ENCODE results near the gene FRA10AC1.

The FRA10AC1 gene, protein sequence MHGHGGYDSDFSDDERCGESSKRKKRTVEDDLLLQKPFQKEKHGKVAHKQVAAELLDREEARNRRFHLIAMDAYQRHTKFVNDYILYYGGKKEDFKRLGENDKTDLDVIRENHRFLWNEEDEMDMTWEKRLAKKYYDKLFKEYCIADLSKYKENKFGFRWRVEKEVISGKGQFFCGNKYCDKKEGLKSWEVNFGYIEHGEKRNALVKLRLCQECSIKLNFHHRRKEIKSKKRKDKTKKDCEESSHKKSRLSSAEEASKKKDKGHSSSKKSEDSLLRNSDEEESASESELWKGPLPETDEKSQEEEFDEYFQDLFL

DNA sequence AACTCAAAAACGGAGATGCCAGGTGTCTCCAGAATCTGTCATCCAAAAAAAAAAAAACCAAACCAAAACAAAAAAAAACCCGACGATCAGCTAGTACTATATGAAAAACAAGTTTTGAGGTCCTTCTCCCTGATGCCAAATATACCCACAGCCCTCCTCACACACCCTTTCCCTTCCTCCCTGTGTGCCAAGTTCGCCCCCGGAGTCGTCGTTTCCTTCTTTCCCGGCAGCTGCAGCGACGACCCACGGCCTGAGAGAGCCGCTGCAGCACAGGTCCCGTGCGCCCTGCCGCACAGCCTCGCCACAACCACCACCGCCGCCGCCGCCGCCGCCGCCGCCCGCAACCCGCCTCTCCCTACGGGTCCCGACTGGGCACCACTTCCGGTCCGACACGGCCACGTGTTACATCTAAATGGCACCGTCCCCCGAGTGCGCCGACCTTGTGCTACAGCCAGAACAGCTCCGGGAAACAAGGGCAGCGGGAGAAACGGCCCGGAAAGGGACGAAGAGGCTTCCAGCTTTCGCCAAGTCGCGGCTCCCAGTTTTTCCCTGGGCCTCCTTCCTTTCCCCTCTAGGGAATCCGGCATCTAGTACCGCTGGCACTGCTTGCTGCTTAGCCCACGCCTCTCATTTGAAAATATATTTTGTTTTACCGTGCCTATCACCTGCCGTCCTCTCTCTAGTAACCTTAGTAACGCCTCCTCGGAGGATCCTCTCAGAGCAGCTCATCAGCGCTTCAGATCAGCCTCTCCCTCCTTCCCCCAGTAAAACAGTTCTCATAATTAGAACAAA lies at the start of gene FRA10AC1:
FRA10AC1 (minus strand) TSS at position 383 of the 792 bp plus-strand sequence. CDS start 2,486 bp downstream, outside the sequence.
- DNase-seq (ENCODE audit: low read depth in 1 of 2, low spot score in 1 of 2), result peak; percentile 78 to 83

DNA sequence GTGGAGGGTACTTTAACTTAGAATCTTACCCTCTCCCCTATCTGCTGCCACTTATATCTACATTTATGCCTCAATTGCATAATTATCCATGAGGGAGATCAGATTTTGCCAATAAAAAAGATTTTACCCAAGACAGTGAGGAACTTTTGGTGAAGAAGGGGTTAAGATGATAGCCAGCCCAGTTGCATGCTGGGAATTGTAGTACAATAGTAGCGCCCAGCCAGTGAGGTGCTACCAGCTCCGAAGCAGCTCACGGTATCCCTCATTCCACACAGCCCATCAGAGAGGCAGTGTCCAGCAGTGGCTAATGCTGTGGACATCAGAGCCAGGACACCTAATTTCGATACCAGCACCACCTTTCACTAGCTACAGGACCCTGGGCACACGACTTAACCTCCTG lies 49.4 kb upstream of the FRA10AC1 start:
- DNase-seq (ENCODE audit: low read depth in 1 of 2, low spot score in 1 of 2), result no peak

DNA sequence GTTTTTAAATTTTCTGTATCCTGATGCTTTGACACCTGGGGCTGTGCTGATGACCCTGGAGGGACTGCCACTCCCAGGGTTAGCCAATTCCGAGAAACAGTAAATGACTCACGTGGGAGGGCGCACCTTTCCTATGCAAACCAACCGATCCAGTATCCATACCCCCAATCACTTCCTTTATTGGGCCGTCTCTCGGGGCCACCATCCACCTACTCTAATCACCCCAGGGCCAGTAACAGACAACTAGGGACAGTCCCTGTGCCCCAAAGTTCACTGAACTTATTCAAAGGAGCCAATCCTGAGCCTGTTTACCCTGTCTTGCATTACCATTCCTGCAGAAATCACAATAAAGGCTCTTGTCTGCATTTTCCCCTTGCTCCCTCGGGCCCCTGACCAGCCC lies 48.7 kb upstream of the FRA10AC1 start:
- no peak for DNase-seq (ENCODE audit: low read depth in 1 of 2, low spot score in 1 of 2)

DNA sequence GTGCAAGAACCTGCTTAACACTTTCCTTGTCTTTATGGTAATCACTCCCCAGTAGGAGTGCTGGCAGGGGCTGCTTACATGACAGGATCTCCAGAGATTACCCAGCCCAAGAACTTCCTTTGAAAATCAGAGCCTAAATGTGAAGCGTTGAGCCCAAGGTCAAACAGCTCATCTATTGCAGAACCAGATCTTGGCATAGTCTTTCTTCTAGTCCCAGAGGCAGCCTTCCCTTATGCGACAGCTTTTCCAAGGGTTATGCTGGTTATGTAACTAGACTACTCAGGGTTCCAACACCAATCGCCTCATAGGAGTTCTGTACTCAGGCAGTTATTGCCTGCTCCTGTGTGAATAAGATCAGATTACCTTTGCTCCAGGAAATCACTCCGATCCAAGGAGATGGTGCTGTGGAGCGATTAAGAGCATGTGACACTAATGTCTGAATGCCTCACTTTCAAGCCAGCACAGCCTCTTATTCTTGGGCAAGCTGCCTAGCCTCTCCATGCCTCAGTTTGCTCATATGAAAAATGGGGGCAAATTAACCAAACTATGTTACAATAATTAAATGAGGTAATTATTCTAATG lies 46.9 kb upstream of the FRA10AC1 start:
- DNase-seq (ENCODE audit: low read depth in 1 of 2, low spot score in 1 of 2), result no peak

DNA sequence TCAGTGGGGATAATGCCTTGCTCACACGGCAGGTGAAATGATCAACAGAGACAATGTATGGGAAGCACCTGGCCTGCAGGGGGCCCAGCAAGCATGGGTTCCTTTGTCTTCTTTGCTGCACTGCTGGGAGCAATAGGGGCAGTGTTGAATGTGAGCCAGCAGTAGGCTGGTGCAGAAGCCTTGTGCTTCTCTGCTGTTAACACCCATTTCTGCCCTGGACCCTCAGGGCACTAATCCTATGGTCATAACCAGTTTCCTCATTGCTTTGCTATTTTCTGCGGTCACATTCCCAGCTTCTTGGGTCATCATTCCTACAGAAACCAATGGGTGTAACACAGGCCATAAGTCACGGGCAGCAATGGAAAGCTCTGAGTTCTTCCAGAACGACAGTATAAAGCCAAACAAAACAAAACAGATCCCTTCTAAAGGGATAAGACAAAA lies 44.5 kb upstream of the FRA10AC1 start:
- DNase-seq (ENCODE audit: low read depth in 1 of 2, low spot score in 1 of 2), result no peak

DNA sequence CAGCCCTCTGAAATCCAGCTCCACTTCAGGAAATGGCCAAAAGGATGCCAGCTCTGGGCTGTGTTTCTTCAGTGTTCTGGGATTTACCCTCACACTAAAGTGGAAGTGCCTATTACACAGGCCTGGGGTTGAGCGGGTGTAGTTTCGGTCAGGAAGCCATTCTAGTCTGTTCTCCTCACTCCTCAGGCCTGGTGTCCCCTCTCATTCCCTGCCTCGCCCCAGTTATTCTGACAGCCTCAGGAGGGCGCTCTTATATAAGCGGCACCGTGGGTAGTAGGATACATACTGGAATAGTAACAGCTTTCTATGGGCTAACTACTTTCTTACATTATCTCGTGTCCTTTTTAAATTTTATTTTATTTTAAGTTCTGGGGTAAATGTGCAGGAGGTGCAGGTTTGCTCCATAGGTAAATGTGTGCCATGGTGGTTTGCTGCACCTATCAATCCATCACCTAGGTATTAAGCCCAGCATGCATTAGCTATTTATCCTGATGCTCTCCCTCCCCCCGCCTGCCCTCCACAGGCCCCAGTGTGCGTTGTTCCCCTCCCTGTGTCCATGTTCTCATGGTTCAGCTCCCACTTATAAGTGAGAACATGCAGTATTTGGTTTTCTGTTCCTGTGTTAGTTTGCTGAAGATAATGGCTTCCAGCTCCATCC lies 43.1 kb upstream of the FRA10AC1 start:
- DNase-seq (ENCODE audit: low read depth in 1 of 2, low spot score in 1 of 2), result no peak

DNA sequence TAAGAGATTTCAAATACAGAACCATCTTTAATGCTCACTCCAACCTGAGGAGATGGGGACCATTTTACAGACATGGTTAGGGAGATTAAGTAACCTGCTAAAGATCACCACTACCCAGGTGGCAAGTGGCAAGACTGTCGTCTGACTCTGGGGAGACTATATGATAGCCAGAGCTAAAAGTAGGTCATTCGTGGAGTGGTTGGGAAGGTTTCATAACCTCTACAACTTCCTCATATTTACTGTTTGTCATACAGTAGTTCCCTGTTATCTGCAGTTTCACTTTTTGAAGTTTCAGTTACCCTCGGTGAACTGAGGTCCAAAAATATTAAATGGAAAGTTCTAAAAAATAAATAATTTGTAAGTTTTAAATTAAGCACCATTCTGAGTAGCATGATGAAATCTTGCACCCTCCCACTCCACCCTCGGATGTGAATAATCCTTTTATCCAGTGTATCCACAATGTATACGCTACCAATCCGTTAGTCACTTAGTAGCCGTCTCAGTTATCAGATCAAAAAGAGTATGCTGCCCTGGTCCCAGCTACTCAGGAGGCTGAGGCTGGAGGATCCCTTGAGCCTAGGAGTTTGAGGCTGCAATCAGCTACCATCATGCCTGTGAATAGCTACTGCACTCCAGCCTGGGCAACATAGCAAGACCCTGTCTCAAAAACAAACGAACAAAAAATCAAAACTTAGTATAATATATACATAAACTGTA lies 40.4 kb upstream of the FRA10AC1 start:
- no peak for DNase-seq (ENCODE audit: low read depth in 1 of 2, low spot score in 1 of 2)

DNA sequence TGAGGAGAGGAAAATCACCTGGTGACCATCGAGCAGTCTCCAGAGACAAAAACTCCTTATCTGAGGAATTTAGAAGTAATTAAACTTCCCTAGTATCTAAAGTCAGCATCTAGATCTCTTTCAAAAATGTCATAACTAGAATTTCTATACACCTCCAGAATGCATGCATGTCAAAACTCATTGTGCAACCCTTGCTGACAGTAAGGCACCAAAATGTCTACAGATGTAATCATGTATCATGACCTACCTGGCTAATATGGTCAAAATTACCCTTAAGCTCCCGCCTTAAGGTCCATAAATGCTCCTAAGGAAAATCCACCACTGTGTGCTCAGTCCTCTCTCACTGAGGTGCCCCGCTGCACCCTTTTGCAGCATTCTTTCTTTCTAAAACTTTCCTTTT lies 39.0 kb upstream of the FRA10AC1 start:
- DNase-seq (ENCODE audit: low read depth in 1 of 2, low spot score in 1 of 2), result no peak

DNA sequence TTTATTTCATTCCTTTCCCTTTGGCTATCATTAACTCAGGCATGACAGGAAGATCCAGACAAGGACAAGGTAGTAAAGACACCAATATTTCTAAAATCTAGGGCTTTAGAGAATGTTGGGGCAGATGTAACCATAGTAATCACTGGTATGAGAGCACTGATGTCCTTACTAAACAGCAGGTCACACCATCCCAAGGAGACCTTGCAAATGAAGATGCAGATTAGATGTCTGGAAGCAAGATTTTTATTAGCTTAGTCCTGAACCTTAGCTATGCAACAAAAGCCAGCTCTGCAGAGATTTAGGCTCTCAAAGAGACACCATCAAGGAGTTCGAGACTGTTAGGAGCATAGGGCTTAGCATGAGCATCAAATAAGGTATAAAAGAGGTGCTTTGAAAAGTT lies 23.6 kb upstream of the FRA10AC1 start:
- no peak for DNase-seq (ENCODE audit: low read depth in 1 of 2, low spot score in 1 of 2)

DNA sequence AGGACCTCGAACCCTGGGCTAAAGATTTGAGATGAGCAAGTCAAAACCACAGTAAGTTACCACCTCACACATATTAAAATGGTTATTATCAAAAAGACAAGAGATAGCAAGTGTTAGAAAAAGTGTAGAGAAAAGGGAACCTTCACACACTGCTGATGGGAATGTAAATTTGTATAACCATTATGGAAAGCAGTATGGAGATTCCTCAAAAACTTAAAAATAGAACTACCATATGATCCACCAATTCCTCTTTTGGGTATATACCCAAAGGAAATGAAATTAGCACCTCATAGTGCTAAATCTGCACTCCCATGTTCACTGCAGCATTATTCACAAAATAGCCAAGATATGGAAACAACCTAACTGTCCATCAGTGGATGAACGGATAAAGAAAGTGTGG lies 20.8 kb upstream of the FRA10AC1 start:
- DNase-seq (ENCODE audit: low read depth in 1 of 2, low spot score in 1 of 2), result no peak

DNA sequence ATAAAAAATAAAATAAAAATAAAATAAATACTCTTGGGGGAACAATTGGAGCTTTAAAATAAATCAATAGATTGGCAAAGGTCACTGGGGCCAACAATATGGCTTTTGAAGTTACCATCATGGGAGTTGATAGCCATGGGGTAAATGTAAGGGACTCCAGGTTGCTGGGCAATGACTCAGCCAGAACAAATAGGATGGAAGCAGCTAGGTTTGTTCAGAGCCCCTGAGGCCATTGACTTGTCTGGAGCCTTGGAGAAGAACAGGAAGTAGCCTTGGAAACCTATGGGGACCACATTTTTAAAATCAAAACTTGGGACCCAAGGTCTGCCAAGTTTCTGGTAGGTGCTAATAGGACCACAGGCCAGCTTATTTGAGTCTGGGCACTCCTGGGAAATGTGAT lies 20.2 kb upstream of the FRA10AC1 start:
- no peak for DNase-seq (ENCODE audit: low read depth in 1 of 2, low spot score in 1 of 2)

DNA sequence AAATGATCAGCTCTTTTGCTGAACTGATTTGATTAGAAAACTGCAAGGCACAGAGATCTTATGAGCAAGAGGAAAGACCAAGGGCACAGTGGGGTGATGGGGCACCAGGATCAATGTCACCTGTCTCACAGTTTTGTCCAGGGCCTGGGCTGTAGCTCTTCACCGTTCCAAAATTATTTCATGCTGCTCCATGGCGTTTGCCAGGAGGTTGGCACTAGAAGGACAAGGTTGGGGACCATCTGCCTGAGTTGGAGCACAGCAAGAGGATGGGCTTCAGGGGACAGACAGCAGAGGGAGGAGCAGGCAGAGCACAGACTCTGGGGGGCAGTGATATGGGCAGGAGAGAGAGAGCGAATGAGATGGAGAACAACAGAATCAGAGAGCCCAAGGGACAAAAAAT lies 17.5 kb upstream of the FRA10AC1 start:
- DNase-seq (ENCODE audit: low read depth in 1 of 2, low spot score in 1 of 2), result no peak

DNA sequence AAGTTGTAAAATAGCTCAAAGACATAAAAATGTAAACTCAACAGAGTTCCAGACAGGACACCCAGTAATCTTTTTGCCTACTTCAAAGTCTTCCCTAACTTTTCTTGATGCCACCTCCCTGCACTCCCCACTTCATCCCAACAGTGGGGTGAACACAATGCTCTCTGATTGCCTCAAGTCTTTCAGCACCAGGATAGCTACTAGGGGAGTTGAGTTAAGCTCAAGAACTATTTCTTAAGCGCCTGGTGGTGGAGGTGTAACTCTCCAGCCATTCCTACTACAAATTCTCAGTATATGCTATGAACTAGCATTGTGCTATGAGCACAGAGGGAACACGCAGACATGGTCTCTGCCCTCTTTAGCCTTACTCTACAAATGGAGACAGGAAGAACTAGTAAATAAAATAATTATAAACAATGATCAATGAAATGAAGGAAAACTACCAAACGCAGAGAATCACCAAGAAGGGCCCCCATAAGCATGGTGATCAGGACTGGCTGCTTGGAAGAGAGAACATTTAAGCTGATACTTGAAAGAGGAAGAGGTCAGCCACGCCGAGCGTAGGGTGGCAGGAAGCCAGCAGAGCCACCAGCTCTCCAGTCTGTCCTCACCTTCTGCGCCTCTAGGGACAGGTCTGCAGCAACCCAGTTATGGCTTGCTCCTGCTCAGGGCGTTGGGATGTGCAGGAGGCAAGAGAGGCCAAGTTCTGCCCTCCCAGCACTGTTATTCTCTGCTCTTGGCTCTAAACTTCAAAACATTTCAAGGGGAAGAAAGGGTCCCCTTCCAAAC lies 16.7 kb upstream of the FRA10AC1 start:
- DNase-seq (ENCODE audit: low read depth in 1 of 2, low spot score in 1 of 2), result no peak

DNA sequence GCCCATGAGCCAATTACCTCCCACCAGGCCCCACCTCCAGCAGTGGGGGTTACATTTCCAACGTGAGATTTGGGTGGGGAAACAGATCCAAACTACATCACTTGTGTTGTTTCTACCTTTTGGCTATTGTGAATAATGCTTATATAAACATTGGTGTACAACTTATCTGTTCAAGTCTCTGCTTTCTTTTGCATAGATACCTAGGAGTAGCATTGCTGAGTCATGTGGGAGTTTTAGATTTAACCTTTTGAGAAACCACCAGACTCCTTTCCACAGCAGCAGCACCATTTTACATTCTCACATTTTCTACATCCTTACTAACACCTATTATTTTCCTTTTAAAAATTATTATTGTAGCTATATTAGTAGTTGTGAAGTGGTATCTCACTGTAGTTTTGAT lies 14.4 kb upstream of the FRA10AC1 start:
- DNase-seq (ENCODE audit: low read depth in 1 of 2, low spot score in 1 of 2), result no peak

DNA sequence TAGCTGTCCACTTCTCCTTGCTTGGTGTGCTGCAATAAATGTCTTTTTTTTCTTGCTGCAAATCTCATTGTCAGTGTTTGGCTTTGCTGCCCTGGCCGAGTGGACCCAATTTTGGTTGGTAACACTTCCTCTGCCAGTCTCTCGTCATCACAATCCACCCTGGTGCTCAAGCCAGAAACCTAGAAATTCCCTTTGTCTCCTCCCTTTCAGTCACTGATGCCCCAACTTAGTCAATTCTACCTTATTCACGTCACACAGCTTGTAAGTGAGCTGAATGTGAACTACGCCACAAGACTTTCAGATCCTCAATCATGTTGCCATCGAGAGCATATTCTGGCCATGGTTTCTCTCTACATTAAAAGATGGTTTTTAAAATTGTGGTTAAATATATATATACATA lies 13.0 kb upstream of the FRA10AC1 start:
- no peak for DNase-seq (ENCODE audit: low read depth in 1 of 2, low spot score in 1 of 2)

DNA sequence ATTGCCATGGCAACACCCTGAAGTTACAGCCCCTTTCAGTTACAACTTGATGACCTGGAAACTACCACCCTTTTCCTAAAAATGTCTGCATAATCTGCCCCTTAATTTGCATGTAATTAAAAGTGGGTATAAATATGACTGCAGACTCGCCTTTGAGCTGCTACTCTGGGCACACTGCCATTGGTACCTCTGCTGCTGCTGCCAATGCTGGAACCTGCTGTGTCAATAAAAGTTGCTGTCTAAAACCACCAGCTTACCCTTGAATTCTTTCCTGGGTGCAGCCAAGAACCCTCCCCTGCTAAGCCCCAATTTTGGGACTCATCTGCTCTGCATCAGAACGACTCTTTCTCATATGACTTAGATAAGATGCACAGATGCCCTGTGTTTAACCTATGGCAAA lies 10.2 kb upstream of the FRA10AC1 start:
- DNase-seq (ENCODE audit: low read depth in 1 of 2, low spot score in 1 of 2), result no peak

DNA sequence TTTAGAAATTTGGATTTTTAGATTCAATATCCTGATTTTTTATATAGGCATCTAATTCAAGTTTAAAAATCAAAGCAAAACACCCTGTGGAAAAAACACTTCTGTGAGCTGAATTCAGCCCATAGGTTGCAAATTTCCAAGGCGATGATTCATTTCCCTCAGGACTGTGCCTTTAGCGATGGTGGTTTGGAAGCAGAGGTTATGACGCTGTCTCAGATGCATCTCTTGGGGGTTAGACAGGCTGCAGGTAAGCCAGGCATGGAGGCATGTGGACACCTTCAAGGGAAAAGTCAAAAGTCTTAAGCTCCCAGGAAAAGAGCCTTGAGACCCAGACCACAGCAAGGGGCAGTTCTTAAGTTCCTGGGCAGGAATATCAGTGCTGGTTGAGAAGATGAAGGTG lies 9.5 kb upstream of the FRA10AC1 start:
- no peak for DNase-seq (ENCODE audit: low read depth in 1 of 2, low spot score in 1 of 2)

DNA sequence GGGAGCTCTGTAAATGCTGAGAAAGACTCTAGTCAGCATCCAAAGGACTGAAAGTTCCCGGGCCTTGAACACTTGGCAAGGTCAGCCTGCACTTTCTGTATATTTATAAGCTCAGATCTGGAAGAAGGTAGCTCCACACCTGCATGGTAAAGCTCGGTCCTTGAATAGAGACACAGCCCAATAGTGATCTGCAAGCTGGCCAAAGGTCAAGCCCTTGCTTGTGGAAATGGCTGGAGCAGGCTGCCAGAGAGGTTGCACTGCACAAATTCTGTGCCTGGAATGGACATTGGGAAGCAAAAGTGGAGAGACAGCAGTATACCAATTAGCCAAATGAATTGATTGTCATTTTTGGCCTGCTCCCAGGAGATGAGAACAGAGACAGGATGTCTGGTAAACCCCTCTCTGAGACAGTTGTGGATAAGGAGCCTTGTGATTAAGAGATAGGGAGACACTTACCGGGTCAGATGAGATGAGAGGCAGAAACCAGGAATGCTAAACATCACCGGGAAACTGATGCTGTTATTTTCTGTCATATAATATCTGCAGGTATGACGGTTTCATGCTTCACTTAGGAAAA lies 8.0 kb upstream of the FRA10AC1 start:
- DNase-seq (ENCODE audit: low read depth in 1 of 2, low spot score in 1 of 2), result no peak

DNA sequence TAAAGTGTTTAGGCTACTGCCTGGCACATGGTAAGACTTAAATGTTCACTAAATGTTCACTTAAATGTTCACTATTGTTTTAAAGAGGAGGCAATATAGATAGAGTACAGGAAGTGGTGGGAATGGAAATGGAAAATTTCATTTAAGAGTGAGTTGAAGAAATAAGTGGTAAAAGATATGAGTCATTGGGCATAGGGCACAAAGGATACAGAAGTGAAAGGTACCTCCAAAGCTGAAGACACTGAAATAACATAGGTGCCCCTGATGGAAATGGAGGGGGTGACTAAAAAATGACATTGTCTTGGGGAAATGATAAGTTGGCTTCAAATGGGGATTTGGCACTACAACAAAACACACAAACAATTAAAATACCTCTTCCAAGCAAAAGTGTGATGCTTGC lies 5.2 kb upstream of the FRA10AC1 start:
- DNase-seq (ENCODE audit: low read depth in 1 of 2, low spot score in 1 of 2), result no peak

DNA sequence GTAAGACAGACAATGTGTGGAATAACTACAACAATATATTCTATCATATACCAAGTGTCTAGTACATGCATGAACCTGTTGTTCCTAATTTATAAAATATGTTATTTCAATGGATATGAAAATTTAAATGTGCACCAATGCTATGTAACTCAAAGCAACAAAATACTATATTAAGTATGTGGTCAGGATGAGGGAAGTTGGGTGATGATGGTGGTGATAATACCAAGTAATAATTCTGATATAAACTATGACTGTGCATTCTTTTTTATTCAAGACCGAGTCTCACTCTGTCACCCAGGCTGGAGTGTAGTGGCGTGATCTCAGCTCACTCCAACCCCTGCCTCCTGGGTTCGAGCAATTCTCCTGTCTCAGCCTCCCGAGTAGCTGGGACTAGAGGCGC lies 2.1 kb upstream of the FRA10AC1 start:
- no peak for DNase-seq (ENCODE audit: low read depth in 1 of 2, low spot score in 1 of 2)

Measured in activated T-helper 1 cell treated with anti-CD3 and anti-CD28 coated beads, Interleukin-2, amount 50 U/mL, for 16 hours (primary cell).